Smooth muscle cell (in vitro differentiated cells): ENCODE results near the gene THTPA. TPM values are rescaled to one million over a fixed set of nuclear protein-coding genes. Genes with fewer than 3 reads are reported as not detected.
"Not testable (repeated sequence)": the region's sequence is repeated elsewhere in the genome, so short reads cannot be mapped to it uniquely, and the experiment has no call there.

Experiments
- DNase-seq: peaks from one replicate; lab custom pipeline; 2025; ENCODE audit not compliant: unreplicated experiment; lab: John Stamatoyannopoulos, UW
- H2AFZ ChIP-seq: fragments of 200-600 bp; sonication (generic); 2 replicates; pipeline ENCODE4 v1.6.0; 2016; ENCODE audit warnings: antibody characterized with exemption, low read depth, mild to moderate bottlenecking
- H3F3A ChIP-seq: fragments of 200-600 bp; sonication (generic); 2 replicates; pipeline ENCODE4 v1.6.0; 2017; ENCODE audit warnings: antibody characterized with exemption, low read depth
- H3K27ac ChIP-seq: fragments of 200-600 bp; sonication (generic); 2 replicates; pipeline ENCODE4 v1.5.1; 2016; ENCODE audit warnings: low read depth, mild to moderate bottlenecking
- H3K27me3 ChIP-seq: fragments of 200-600 bp; sonication (generic); 2 replicates; pipeline ENCODE4 v1.6.1; 2016; ENCODE audit warnings: low read depth, mild to moderate bottlenecking
- H3K36me3 ChIP-seq: fragments of 200-600 bp; sonication (generic); 2 replicates; pipeline ENCODE4 v1.5.1; 2016; ENCODE audit warnings: low read depth
- H3K4me1 ChIP-seq: fragments of 200-600 bp; sonication (generic); 2 replicates; pipeline ENCODE4 v1.5.1; 2016; ENCODE audit warnings: low read depth
- H3K4me2 ChIP-seq: fragments of 200-600 bp; sonication (generic); 2 replicates; pipeline ENCODE4 v1.6.0; 2016; ENCODE audit warnings: mild to moderate bottlenecking
- H3K4me3 ChIP-seq: fragments of 200-600 bp; sonication (generic); 2 replicates; pipeline ENCODE4 v1.5.1; 2016; ENCODE audit warnings: mild to moderate bottlenecking
- H3K79me2 ChIP-seq: fragments of 200-600 bp; sonication (generic); 2 replicates; pipeline ENCODE4 v1.6.0; 2016; ENCODE audit warnings: low read depth, mild to moderate bottlenecking
- H3K9ac ChIP-seq: fragments of 200-600 bp; sonication (generic); 2 replicates; pipeline ENCODE4 v1.6.0; 2016; ENCODE audit warnings: low read depth
- H3K9me3 ChIP-seq: fragments of 200-600 bp; sonication (generic); replicated peaks from 2 replicates; pipeline ENCODE4 v1.5.1; 2016; ENCODE audit warnings: low read depth
- H4K20me1 ChIP-seq: fragments of 200-600 bp; sonication (generic); 2 replicates; pipeline ENCODE4 v1.6.0; 2016; ENCODE audit warnings: low read depth
- WGBS: methylation state at CpG from one replicate; pipeline ENCODE4 v1.1.7; 2016; ENCODE audit warnings: low lambda C conversion rate; 5-methylcytosine and 5-hydroxymethylcytosine counted together
- polyA plus RNA-seq: library from polyadenylated mRNA; unstranded; fragments of >200 nt; fragmentation: Nextera tagmentation; extraction: Ambion mirVana; gene quantifications from 2 replicates; pipeline ENCODE4 v1.2.1, GENCODE V29; 2016
- total RNA-seq: library from RNA; depleted of rRNA; stranded (reverse); fragments of >200 nt; gene quantifications from 2 replicates; pipeline ENCODE4 v1.2.3, GENCODE V29; 2014
- TF ChIP-seq, protein P1 (sequence below): fragments of 200-600 bp; sonication (generic); IDR thresholded peaks from 2 replicates; pipeline ENCODE4 v1.5.1; 2017; ENCODE audit warnings: borderline replicate concordance, mild to moderate bottlenecking, antibody characterized with exemption; ENCODE audit not compliant: insufficient read depth, poor library complexity, severe bottlenecking

THTPA gene
- total and polyA plus RNA-seq, 2 experiments from 2014 or later, result 5.7 to 6.1 TPM

DNA sequence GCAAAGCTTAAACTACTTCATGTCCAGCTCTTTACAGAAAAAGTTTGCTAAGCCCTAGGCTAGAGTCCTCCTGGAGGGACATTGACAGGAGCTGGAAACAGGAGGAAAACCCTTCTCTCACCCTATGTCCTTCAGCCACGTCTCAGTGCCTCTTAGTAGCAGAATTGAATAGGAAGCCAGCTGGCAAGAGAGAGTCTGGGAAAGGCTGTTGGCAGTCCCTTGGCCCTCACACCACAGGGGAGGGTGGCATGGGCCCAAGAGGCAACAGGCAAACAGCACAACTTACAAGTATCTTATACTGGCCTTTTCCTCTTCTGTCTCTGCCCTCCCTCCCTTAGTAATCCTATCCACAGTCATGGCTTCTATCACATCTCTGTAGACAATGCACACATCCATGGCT is 52.4 kb downstream of the THTPA start:
- H3K27ac ChIP-seq, result no peak overlapping the region
- H3K9ac ChIP-seq, result no peak overlapping the region
- no peak overlapping the region for H3K4me3 ChIP-seq
- TF ChIP-seq, protein P1, sequence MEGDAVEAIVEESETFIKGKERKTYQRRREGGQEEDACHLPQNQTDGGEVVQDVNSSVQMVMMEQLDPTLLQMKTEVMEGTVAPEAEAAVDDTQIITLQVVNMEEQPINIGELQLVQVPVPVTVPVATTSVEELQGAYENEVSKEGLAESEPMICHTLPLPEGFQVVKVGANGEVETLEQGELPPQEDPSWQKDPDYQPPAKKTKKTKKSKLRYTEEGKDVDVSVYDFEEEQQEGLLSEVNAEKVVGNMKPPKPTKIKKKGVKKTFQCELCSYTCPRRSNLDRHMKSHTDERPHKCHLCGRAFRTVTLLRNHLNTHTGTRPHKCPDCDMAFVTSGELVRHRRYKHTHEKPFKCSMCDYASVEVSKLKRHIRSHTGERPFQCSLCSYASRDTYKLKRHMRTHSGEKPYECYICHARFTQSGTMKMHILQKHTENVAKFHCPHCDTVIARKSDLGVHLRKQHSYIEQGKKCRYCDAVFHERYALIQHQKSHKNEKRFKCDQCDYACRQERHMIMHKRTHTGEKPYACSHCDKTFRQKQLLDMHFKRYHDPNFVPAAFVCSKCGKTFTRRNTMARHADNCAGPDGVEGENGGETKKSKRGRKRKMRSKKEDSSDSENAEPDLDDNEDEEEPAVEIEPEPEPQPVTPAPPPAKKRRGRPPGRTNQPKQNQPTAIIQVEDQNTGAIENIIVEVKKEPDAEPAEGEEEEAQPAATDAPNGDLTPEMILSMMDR, result no peak
- H3K4me1 ChIP-seq, result no peaks in the 10 kb centered on the region
- 19% methylated on average over 1 of the region's 1 CpG for WGBS
- H4K20me1 ChIP-seq, result no peaks in the 10 kb centered on the region
- H2AFZ ChIP-seq, result no peak overlapping the region
- no peaks in the 10 kb centered on the region for H3K9me3 ChIP-seq
- no peaks in the 10 kb centered on the region for H3K79me2 ChIP-seq
- H3K36me3 ChIP-seq, result no peaks in the 10 kb centered on the region
- H3K27me3 ChIP-seq, result no peaks in the 10 kb centered on the region
- H3F3A ChIP-seq, result no peaks in the 10 kb centered on the region
- H3K4me2 ChIP-seq, result no peak overlapping the region
- DNase-seq, result no peak

DNA sequence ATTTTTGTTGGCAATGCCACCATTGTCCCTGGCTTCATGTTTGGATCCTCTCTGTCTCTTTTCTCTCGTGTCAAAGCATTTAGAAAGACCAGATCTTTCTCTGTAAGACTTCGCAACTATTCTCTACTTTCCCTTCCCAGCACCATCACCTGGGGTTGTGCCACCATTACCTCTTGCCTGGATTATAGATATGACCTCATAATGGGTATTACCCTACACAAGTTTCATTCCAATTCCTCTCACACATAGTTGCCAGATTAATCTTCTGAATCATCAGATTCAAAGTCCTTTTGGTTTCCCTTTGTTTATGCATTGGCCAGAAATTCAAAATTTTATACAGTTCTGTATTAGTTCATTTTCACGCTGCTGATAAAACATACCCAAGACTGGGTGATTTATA is 52.9 kb downstream of the THTPA start:
- H3K4me3 ChIP-seq, result no peak overlapping the region
- no peaks in the 10 kb centered on the region for H3F3A ChIP-seq
- H3K36me3 ChIP-seq, result no peaks in the 10 kb centered on the region
- no peak overlapping the region for H3K27ac ChIP-seq
- no peaks in the 10 kb centered on the region for H3K9me3 ChIP-seq
- H3K4me2 ChIP-seq, result no peak overlapping the region
- TF ChIP-seq, protein P1, result no peak
- no peaks in the 10 kb centered on the region for H3K4me1 ChIP-seq
- peaks cover 2% of the 10 kb centered on the region for H3K27me3 ChIP-seq
- H3K79me2 ChIP-seq, result no peaks in the 10 kb centered on the region
- WGBS, result 72% methylated on average over 3 of the region's 3 CpGs
- no peak for DNase-seq
- no peaks in the 10 kb centered on the region for H4K20me1 ChIP-seq
- H3K9ac ChIP-seq, result no peak overlapping the region
- H2AFZ ChIP-seq, result no peak overlapping the region

DNA sequence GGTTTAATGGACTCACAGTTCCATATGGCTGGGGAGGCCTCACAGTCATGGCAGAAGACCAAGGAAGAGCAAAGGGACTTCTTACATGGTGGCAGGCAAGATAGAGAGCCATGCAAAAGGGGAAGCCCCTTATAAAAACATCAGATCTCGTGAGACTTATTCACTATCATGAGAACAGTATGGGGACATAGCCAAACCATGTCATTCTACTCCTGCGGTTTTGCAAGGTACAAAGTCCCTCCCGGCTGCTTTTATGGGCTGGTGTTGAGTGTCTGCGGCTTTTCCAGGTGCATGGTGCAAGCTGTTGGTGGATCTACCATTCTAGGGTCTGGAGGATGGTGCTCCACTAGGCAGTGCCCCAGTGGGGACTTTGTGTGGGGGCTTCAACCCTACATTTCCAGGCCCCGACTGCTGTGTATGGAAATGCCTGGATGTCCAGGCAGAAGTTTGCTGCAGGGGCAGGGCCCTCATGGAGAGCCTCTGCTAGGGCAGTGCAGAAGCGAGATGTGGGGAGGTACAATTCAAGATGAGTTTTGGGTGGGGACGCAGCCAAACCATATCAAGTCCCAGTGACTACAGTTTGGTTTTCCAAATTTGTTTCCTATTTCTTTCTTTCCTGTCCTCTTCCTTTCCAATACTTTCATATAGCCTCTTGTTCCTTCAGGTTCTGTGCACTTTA is 53.5 kb downstream of the THTPA start:
- 62% methylated on average over 6 of the region's 7 CpGs for WGBS
- H3K79me2 ChIP-seq, H2AFZ ChIP-seq, H3F3A ChIP-seq, H3K4me1 ChIP-seq, H3K4me3 ChIP-seq, H3K4me2 ChIP-seq, H3K27ac ChIP-seq, H3K36me3 ChIP-seq, H3K9ac ChIP-seq, H3K9me3 ChIP-seq, DNase-seq, H3K27me3 ChIP-seq, H4K20me1 ChIP-seq: not testable (repeated sequence)

Other genes with a start within 250 kb of the THTPA start
- gene BCL2L2, start 249.4 kb upstream of the THTPA start, total RNA-seq, result 11.7 and 13.2 TPM in 2 replicates
- 1.6 and 2.0 TPM in 2 replicates for gene BCL2L2, start 249.4 kb upstream of the THTPA start, polyA plus RNA-seq
- 48.3 and 52.3 TPM in 2 replicates for gene PABPN1, start 234.8 kb upstream of the THTPA start, total RNA-seq
- gene PABPN1, start 234.8 kb upstream of the THTPA start, polyA plus RNA-seq, result 139 and 156 TPM in 2 replicates
- gene SLC22A17, start 203.4 kb upstream of the THTPA start, total RNA-seq, result 70.3 and 81.0 TPM in 2 replicates
- 127 and 134 TPM in 2 replicates for gene SLC22A17, start 203.4 kb upstream of the THTPA start, polyA plus RNA-seq
- gene EFS, start 191.1 kb upstream of the THTPA start, total RNA-seq, result 16.2 and 23.9 TPM in 2 replicates
- gene EFS, start 191.1 kb upstream of the THTPA start, polyA plus RNA-seq, result 41.3 and 43.9 TPM in 2 replicates
- gene IL25, start 183.5 kb upstream of the THTPA start, total RNA-seq, result not detected in 2 replicates
- not detected in 2 replicates for gene IL25, start 183.5 kb upstream of the THTPA start, polyA plus RNA-seq
- gene CMTM5, start 179.2 kb upstream of the THTPA start, total RNA-seq, result not detected in 2 replicates
- gene CMTM5, start 179.2 kb upstream of the THTPA start, polyA plus RNA-seq, result 0.59 TPM in 1 of 2 replicates, not detected in the other
- not detected in 2 replicates for gene MYH6, start 148.0 kb upstream of the THTPA start, total RNA-seq
- 0.23 and 0.53 TPM in 2 replicates for gene MYH6, start 148.0 kb upstream of the THTPA start, polyA plus RNA-seq
- gene MYH7, start 120.6 kb upstream of the THTPA start, total RNA-seq, result not detected in 2 replicates
- gene MYH7, start 120.6 kb upstream of the THTPA start, polyA plus RNA-seq, result 0.02 TPM in 1 of 2 replicates, not detected in the other
- 43.2 and 52.0 TPM in 2 replicates for gene NGDN, start 86.6 kb upstream of the THTPA start, total RNA-seq
- 58.0 and 59.6 TPM in 2 replicates for gene NGDN, start 86.6 kb upstream of the THTPA start, polyA plus RNA-seq
- gene ZFHX2, start 4.5 kb upstream of the THTPA start, total RNA-seq, result 0.13 and 0.27 TPM in 2 replicates
- gene ZFHX2, start 4.5 kb upstream of the THTPA start, polyA plus RNA-seq, result 1.4 and 1.6 TPM in 2 replicates
- 45.4 and 59.3 TPM in 2 replicates for gene AP1G2, start 11.5 kb downstream of the THTPA start, total RNA-seq
- 62.4 and 109 TPM in 2 replicates for gene AP1G2, start 11.5 kb downstream of the THTPA start, polyA plus RNA-seq
- 0.54 and 2.4 TPM in 2 replicates for gene JPH4, start 22.5 kb downstream of the THTPA start, total RNA-seq
- not detected in 2 replicates for gene JPH4, start 22.5 kb downstream of the THTPA start, polyA plus RNA-seq
- gene DHRS2, start 80.1 kb downstream of the THTPA start, total RNA-seq, result 0.36 and 3.7 TPM in 2 replicates
- 1.4 and 3.9 TPM in 2 replicates for gene DHRS2, start 80.1 kb downstream of the THTPA start, polyA plus RNA-seq